Measurements from ENCODE around the gene LMNTD2.

- TF ChIP-seq CTCF (IDR thresholded peaks at IDR 0.05; ENCODE audit: low read length) = peak; percentile 28; the same call in 1 of the 2 replicates
- no peak for TF ChIP-seq EZH2 (IDR thresholded peaks at IDR 0.05; ENCODE audit: borderline replicate concordance, low read length)
These were observed 5.5 kb upstream of the LMNTD2 start for GRCh38 chr11:565921-566509.
